Measurements from ENCODE around the gene METTL6.
"Not testable (repeated sequence)": the region's sequence is repeated elsewhere in the genome, so short reads cannot be mapped to it uniquely, and the experiment has no call there.

Gene METTL6

GRCh38 chr3:15428539-15428938 is 1.2 kb upstream of the METTL6 start:
- DNase-seq (ENCODE audit: low read depth), result no peak
- peak overlapping the region; percentile 68 for H3K4me3 ChIP-seq (ENCODE audit: low read depth, low read length)
- TF ChIP-seq CTCF (IDR thresholded peaks at IDR 0.05; ENCODE audit: low read depth, low read length, missing control alignments), result no peak

GRCh38 chr3:15427981-15428380 is 637 bp upstream of the METTL6 start:
- TF ChIP-seq CTCF (IDR thresholded peaks at IDR 0.05; ENCODE audit: low read depth, low read length, missing control alignments), result no peak
- no peak for DNase-seq (ENCODE audit: low read depth)
- H3K4me3 ChIP-seq (ENCODE audit: low read depth, low read length), result peak overlapping the region; percentile 68

- H3K4me3 ChIP-seq (ENCODE audit: low read depth, low read length), result peak overlapping the region; percentile 68
- DNase-seq (ENCODE audit: low read depth), result no peak
- no peak for TF ChIP-seq CTCF (IDR thresholded peaks at IDR 0.05; ENCODE audit: low read depth, low read length, missing control alignments)
These were observed 695 bp downstream of the METTL6 start for GRCh38 chr3:15426579-15427118.

- TF ChIP-seq CTCF (IDR thresholded peaks at IDR 0.05; ENCODE audit: low read depth, low read length, missing control alignments), result no peak
- DNase-seq (ENCODE audit: low read depth), result no peak
- no peak overlapping the region for H3K4me3 ChIP-seq (ENCODE audit: low read depth, low read length)
These were observed 6.5 kb downstream of the METTL6 start for GRCh38 chr3:15420871-15421270.

GRCh38 chr3:15410966-15411365 is 16.4 kb downstream of the METTL6 start:
- DNase-seq (ENCODE audit: low read depth); H3K4me3 ChIP-seq (ENCODE audit: low read depth, low read length): not testable (repeated sequence)

- TF ChIP-seq CTCF (IDR thresholded peaks at IDR 0.05; ENCODE audit: low read depth, low read length, missing control alignments), result no peak
- no peak for DNase-seq (ENCODE audit: low read depth)
- no peak overlapping the region for H3K4me3 ChIP-seq (ENCODE audit: low read depth, low read length)
These were observed 17.6 kb downstream of the METTL6 start for GRCh38 chr3:15409774-15410173.

- DNase-seq (ENCODE audit: low read depth), result no peak
- H3K4me3 ChIP-seq (ENCODE audit: low read depth, low read length), result no peak overlapping the region
- TF ChIP-seq CTCF (IDR thresholded peaks at IDR 0.05; ENCODE audit: low read depth, low read length, missing control alignments), result no peak
These were observed 18.1 kb downstream of the METTL6 start for GRCh38 chr3:15409239-15409638.

Measured in GM12864 (cell line).